Uterus (tissue), 4 donors: ENCODE results near the gene DZIP3. TPM values are rescaled to one million over a fixed set of nuclear protein-coding genes. Genes with fewer than 3 reads are reported as not detected.
"Not testable (repeated sequence)": the region's sequence is repeated elsewhere in the genome, so short reads cannot be mapped to it uniquely, and the experiment has no call there.

Experiments
- DNase-seq, 2 donors: peaks; one replicate each; pipeline ENCODE4 v3.0.0-alpha.2; 2019 to 2020
- H3K27ac ChIP-seq, 2 donors: fragments of 200-600 bp; sonication (generic); 1 replicate in 1 of 2; 2 replicates in 1 of 2; pipeline ENCODE4 v1.5.1; 2016 to 2018
- H3K27me3 ChIP-seq, 2 donors: fragments of 200-600 bp; sonication (generic); one replicate each; pipeline ENCODE4 v1.5.1; 2018 to 2019; ENCODE audit warnings: control low read depth in 1 of 2
- H3K36me3 ChIP-seq, 2 donors: fragments of 200-600 bp; sonication (generic); one replicate each; pipeline ENCODE4 v1.5.1; 2019; ENCODE audit warnings: control low read depth in 1 of 2
- H3K4me1 ChIP-seq, 2 donors: fragments of 200-600 bp; sonication (generic); one replicate each; pipeline ENCODE4 v1.5.1; 2018 to 2019; ENCODE audit warnings: control low read depth in 1 of 2
- H3K4me3 ChIP-seq, 2 donors: fragments of 200-600 bp; sonication (generic); 1 replicate in 1 of 2; 2 replicates in 1 of 2; pipeline ENCODE4 v1.5.1; 2018 to 2019; ENCODE audit warnings: mild to moderate bottlenecking in 1 of 2
- H3K9me3 ChIP-seq, 2 donors: fragments of 200-600 bp; sonication (generic); one replicate each; pipeline ENCODE4 v1.5.1; 2019; ENCODE audit warnings: control low read depth in 1 of 2
- POLR2A ChIP-seq, 2 donors: fragments of 450-650 bp; IDR thresholded peaks; one replicate each; pipeline ENCODE4 v1.6.1; 2016; ENCODE audit warnings: antibody characterized with exemption in 2 of 2, mild to moderate bottlenecking in 1 of 2, moderate library complexity in 1 of 2
- intact Hi-C: fragments of 100-400 bp; cut with DNase I; formaldehyde crosslinking; loops from one replicate; pipeline ENCODE4 v1.15.1; 2023; ENCODE audit warnings: low total_unique reads
- total RNA-seq, 4 donors: library from RNA; depleted of rRNA in 3 of 4; stranded (reverse); fragments of >200 nt in 3 of 4; gene quantifications; one replicate each; pipeline versions ENCODE4 v1.1.0 to v1.2.4, GENCODE V29; 2014 to 2023
- TF ChIP-seq, protein P1 (sequence below), 4 experiments: fragments of 200-600 bp in 2 of 4; fragments of 450-650 bp in 2 of 4; sonication (generic) in 2 of 4; IDR thresholded peaks; one replicate each; pipeline ENCODE4 v1.5.1; 2016 to 2019; ENCODE audit warnings: antibody characterized with exemption in 4 of 4, mild to moderate bottlenecking in 2 of 4, moderate library complexity in 1 of 4
- donor health status: DM: yes; HTN: yes; CAD: no.

DZIP3 gene
- total RNA-seq, 4 donors from 2014 or later, result 8.8 to 39.5 (median 25.7) TPM

DNA sequence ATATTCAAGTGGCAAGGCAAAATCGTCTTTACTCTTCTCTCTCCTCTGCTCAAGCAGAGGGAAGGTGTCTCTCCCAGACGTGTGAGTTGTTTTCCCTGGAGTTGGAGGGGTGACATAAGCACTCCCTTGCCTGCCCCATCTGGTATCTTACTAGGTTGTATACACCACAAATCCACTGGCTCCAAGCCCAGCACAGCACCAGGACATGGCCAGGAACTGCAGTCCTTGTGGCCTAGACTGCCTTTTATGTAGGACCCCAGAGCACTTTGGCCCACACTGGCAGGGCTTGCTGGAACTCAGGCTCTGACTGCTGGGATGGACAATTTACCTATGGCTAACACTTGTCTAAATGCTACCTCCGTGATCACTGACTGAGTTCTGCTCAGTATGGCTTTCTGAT, 34.0 kb downstream of the DZIP3 start:
- intact Hi-C loops, result no loop called here
- Histone ChIP-seq H3K36me3 (no peaks in the 10 kb centered on the region), H3K27ac (no peak overlapping the region), H3K4me1 (no peaks in the 10 kb centered on the region), H3K27me3 (no peaks in the 10 kb centered on the region), H3K9me3 (no peaks in the 10 kb centered on the region), H3K4me3 (no peak overlapping the region)
- TF ChIP-seq, protein P1, sequence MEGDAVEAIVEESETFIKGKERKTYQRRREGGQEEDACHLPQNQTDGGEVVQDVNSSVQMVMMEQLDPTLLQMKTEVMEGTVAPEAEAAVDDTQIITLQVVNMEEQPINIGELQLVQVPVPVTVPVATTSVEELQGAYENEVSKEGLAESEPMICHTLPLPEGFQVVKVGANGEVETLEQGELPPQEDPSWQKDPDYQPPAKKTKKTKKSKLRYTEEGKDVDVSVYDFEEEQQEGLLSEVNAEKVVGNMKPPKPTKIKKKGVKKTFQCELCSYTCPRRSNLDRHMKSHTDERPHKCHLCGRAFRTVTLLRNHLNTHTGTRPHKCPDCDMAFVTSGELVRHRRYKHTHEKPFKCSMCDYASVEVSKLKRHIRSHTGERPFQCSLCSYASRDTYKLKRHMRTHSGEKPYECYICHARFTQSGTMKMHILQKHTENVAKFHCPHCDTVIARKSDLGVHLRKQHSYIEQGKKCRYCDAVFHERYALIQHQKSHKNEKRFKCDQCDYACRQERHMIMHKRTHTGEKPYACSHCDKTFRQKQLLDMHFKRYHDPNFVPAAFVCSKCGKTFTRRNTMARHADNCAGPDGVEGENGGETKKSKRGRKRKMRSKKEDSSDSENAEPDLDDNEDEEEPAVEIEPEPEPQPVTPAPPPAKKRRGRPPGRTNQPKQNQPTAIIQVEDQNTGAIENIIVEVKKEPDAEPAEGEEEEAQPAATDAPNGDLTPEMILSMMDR (IDR thresholded peaks at IDR 0.05), result no peak
- no peak for TF ChIP-seq POLR2A (IDR thresholded peaks at IDR 0.05)
- DNase-seq, result no peak

DNA sequence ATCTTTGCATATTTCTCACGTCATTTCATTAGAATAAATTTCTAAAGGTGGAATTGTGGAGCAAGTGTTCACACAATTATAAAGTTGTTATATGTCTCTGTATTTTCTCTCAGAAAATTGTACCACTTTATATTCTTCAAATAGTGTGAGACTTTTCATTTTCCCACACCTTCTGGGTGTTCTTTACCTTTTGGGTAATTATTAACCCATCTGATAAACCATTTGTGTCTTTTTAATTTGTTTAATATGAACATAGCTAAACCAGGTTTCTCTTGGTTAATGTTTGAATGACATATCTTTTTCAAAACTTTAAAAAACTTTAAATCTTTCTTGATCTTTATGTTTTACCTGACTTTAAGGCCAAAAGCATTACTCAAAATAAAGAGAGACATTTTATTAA, 40.5 kb downstream of the DZIP3 start:
- H3K4me3 ChIP-seq, result no peak overlapping the region
- H3K27ac ChIP-seq, result no peak overlapping the region
- H3K4me1 ChIP-seq, result no peaks in the 10 kb centered on the region
- H3K36me3 ChIP-seq, result no peaks in the 10 kb centered on the region
- H3K9me3 ChIP-seq, result no peaks in the 10 kb centered on the region
- intact Hi-C loops, result no loop called here
- TF ChIP-seq, protein P1 (IDR thresholded peaks at IDR 0.05), result no peak
- no peak for TF ChIP-seq POLR2A (IDR thresholded peaks at IDR 0.05)
- no peaks in the 10 kb centered on the region for H3K27me3 ChIP-seq
- no peak for DNase-seq

DNA sequence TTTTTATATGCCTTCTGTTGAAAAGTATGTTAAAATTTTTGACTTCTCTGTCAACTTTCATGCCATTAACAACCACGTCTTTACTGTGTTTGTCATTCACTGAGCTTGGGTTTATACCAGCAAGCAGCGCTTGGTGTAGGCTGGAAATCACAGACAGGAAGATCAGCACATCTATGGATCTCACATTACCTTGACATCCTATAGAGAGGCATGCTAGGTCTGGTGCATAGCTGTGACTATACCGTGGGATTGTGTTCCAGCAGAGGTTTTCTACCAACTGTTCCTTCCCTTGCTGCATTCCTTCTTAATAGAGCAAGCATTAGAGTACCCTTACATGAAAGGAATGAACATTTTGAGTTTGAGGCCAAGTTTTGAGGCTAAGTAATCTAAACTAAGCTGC, 53.0 kb downstream of the DZIP3 start:
- no peak for DNase-seq
- intact Hi-C loops, result no loop called here
- TF ChIP-seq, protein P1 (IDR thresholded peaks at IDR 0.05), result no peak
- TF ChIP-seq POLR2A (IDR thresholded peaks at IDR 0.05), result no peak
- Histone ChIP-seq H3K27me3 (no peaks in the 10 kb centered on the region), H3K36me3 (no peaks in the 10 kb centered on the region), H3K4me3 (no peak overlapping the region), H3K27ac (no peak overlapping the region), H3K9me3 (no peaks in the 10 kb centered on the region), H3K4me1 (no peaks in the 10 kb centered on the region)

DNA sequence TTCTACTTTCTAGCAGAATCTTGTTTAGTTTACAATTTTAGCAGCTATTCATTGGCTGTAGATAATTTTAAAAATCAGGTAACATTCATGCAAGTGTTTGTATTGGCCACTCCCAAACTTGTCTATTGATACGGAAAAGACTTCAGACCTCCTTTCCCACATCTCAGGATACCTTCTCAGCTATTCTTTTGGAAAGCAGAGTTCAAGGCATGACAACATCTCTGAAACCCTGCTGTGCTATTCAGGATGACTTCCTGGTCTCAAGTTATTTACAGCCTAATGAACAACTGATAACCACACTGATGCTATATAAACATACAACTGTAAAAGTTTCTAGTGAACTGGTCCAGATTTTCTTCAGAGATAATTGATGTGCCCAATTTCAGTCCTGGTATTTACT, 55.8 kb downstream of the DZIP3 start:
- Histone ChIP-seq H3K4me3 (no peak overlapping the region), H3K9me3 (no peaks in the 10 kb centered on the region), H3K27me3 (no peaks in the 10 kb centered on the region), H3K36me3 (no peaks in the 10 kb centered on the region), H3K27ac (no peak overlapping the region), H3K4me1 (no peaks in the 10 kb centered on the region)
- intact Hi-C loops, result no loop called here
- TF ChIP-seq, protein P1 (IDR thresholded peaks at IDR 0.05), result no peak
- TF ChIP-seq POLR2A (IDR thresholded peaks at IDR 0.05), result no peak
- DNase-seq, result no peak

DNA sequence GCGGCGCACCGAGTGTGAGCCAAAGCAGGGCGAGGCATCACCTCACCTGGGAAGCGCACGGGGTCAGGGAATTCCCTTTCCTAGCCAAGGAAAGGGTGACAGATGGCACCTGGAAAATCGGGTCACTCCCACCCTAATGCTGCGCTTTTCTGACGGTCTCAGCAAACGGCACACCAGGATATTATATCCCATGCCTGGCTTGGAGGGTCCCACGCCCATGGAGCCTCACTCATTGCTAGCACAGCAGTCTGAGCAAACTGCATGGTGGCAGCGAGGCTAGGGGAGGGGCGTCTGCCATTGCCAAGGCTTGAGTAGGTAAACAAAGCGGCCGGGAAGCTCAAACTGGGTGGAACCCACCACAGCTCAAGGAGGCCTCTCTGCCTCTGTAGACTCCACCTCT, 66.1 kb downstream of the DZIP3 start:
- intact Hi-C loops, H3K4me1 ChIP-seq, H3K9me3 ChIP-seq, H3K36me3 ChIP-seq, H3K4me3 ChIP-seq, H3K27me3 ChIP-seq, H3K27ac ChIP-seq, DNase-seq: not testable (repeated sequence)

DNA sequence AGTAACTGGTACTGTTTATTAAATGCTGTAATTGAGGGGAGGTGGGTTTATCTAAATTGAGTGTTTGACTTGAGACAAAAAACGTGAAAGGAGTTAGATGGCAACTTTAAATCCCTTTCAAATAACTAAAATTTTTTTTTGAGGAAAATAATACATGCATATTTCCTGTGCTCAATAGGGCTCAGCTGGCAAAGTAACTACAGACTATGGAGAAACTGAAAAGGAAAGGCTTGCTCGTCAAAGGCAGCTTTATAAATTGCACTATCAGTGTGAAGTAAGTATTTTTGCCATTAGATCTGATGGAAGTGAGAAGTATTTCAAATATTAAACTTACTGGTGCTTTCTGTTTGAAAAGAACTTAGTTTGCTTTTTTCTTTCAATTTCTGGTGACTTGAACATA, 72.2 kb downstream of the DZIP3 start:
- intact Hi-C loops, result no loop called here
- no peaks in the 10 kb centered on the region for H3K36me3 ChIP-seq
- TF ChIP-seq POLR2A (IDR thresholded peaks at IDR 0.05), result no peak
- TF ChIP-seq, protein P1 (IDR thresholded peaks at IDR 0.05), result no peak

More for the DNA sequence above, 72.2 kb downstream of the DZIP3 start:
- Histone ChIP-seq H3K27me3 (no peaks in the 10 kb centered on the region), H3K27ac (no peak overlapping the region), H3K9me3 (no peaks in the 10 kb centered on the region), H3K4me3 (no peak overlapping the region), H3K4me1 (no peaks in the 10 kb centered on the region)
- DNase-seq, result no peak
